Ovary (tissue), 9 donors: ENCODE results near the gene CD109. TPM values are rescaled to one million over a fixed set of nuclear protein-coding genes. Genes with fewer than 3 reads are reported as not detected.
"Not testable (repeated sequence)": the region's sequence is repeated elsewhere in the genome, so short reads cannot be mapped to it uniquely, and the experiment has no call there.

Experiments
- DNase-seq, 5 donors: peaks; one replicate each; pipeline ENCODE4 v3.0.0-alpha.2; 2019 to 2020
- H3K27ac ChIP-seq, 2 donors: fragments of 200-600 bp; one replicate each; pipeline versions ENCODE4 v1.5.1 to v1.8.0; 2019 to 2022
- H3K27me3 ChIP-seq: fragments of 200-600 bp; one replicate; pipeline ENCODE4 v1.8.0; 2022
- H3K36me3 ChIP-seq: fragments of 200-600 bp; sonication (generic); one replicate; pipeline ENCODE4 v1.5.1; 2019
- H3K4me1 ChIP-seq: one replicate; pipeline ENCODE4 v1.8.1; 2013; ENCODE audit warnings: mild to moderate bottlenecking, moderate library complexity; ENCODE audit not compliant: insufficient read depth
- H3K4me3 ChIP-seq: fragments of 200-600 bp; sonication (generic); one replicate; pipeline ENCODE4 v1.5.1; 2017
- H3K9me3 ChIP-seq, 2 donors: fragments of 200-600 bp in 1 of 2; sonication (generic) in 1 of 2; one replicate each; pipeline versions ENCODE4 v1.5.1 to v1.8.1; 2013 to 2019; ENCODE audit warnings: mild to moderate bottlenecking in 1 of 2, moderate library complexity in 1 of 2
- EP300 ChIP-seq: sonication (generic); formaldehyde crosslinking; IDR thresholded peaks from one replicate; pipeline ENCODE4 v1.6.1; 2017; ENCODE audit warnings: antibody characterized with exemption
- POLR2A ChIP-seq: fragments of 450-650 bp; IDR thresholded peaks from one replicate; pipeline ENCODE4 v1.6.1; 2017; ENCODE audit warnings: antibody characterized with exemption, mild to moderate bottlenecking, moderate library complexity
- WGBS, 3 donors: extraction: QIAGEN DNeasy Blood & Tissue Kit in 1 of 3; methylation state at CpG; one replicate each; pipeline versions ENCODE4 v1.1.5 to v1.1.7; 2013 to 2017; 5-methylcytosine and 5-hydroxymethylcytosine counted together
- intact Hi-C, 4 donors: fragments of 100-400 bp; cut with DNase I; formaldehyde crosslinking; loops; one replicate each; pipeline versions ENCODE4 v1.11.0 to v1.15.1; 2022 to 2023
- polyA plus RNA-seq, 2 donors: library from polyadenylated mRNA; stranded (reverse); fragments of 200-250 nt in 1 of 2; fragments of 350-450 nt in 1 of 2; fragmentation: Illumina TruSeq in 1 of 2; extraction: RNeasy Lipid Tissue Mini Kit (QIAGEN cat#74804) in 1 of 2; gene quantifications; one replicate each; pipeline ENCODE4 v1.2.3, GENCODE V29; 2013 to 2014
- total RNA-seq, 7 donors: library from RNA; depleted of rRNA in 2 of 7; stranded (reverse); fragments of >200 nt in 2 of 7; fragmentation: NEBNext Ultra II Directional in 3 of 7; extraction: Animal tissue kit (Norgen Biotek cat#: 25700) in 3 of 7; gene quantifications; one replicate each; pipeline versions ENCODE4 v1.1.0 to v1.2.4, GENCODE V29; 2016 to 2023
- TF ChIP-seq, protein P1 (sequence below), 3 donors: fragments of 450-650 bp in 2 of 3; fragments of 200-600 bp in 1 of 3; IDR thresholded peaks; one replicate each; pipeline versions ENCODE4 v1.5.1 to v1.8.0; 2016 to 2022; ENCODE audit warnings: antibody characterized with exemption in 3 of 3, mild to moderate bottlenecking in 1 of 3
- donor health status: DM: no; HTN: no; CAD: no; lungs with moderate emphysema.
- donor health status: DM: no; HTN: no; CAD: no.
- donor health status: Bipolar disorder and iron deficiency.
- donor health status: DM: yes; HTN: yes; CAD: no.
- donor health status: DM: no; HTN: no; CAD: no.
- donor health status: DM: yes; HTN: yes; CAD: no.

Gene CD109
- total and polyA plus RNA-seq, 9 donors, result 1.2 to 5.8 (median 3.2) TPM

DNA sequence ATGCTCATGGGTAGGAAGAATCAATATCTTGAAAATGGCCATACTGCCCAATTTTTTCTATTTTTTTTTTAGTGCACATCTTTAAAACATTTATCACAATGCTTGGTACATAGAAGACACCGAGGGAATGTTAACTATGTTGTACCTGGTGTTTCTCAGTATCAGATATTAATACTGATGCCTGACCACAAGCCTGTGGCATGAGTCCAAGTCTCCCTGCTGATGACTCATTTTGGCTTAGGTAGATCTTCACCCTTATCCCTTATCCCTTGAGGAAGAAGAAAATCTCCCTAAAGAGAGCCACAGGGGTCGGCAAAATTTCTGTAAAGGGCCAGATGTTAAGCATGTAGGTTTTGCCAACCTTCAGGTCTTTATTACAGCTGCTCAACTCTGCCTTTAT, 14.5 kb downstream of the CD109 start:
- Histone ChIP-seq H3K4me1 (no peaks in the 10 kb centered on the region), H3K27ac (no peak overlapping the region), H3K4me3 (no peak overlapping the region), H3K9me3 (no peaks in the 10 kb centered on the region), H3K36me3 (no peaks in the 10 kb centered on the region), H3K27me3 (no peaks in the 10 kb centered on the region)
- WGBS, 3 donors, result 54 to 81% (median 60%) methylated on average over 2 of the region's 2 CpGs
- TF ChIP-seq POLR2A (no peak), EP300 (no peak)
- TF ChIP-seq, protein P1, sequence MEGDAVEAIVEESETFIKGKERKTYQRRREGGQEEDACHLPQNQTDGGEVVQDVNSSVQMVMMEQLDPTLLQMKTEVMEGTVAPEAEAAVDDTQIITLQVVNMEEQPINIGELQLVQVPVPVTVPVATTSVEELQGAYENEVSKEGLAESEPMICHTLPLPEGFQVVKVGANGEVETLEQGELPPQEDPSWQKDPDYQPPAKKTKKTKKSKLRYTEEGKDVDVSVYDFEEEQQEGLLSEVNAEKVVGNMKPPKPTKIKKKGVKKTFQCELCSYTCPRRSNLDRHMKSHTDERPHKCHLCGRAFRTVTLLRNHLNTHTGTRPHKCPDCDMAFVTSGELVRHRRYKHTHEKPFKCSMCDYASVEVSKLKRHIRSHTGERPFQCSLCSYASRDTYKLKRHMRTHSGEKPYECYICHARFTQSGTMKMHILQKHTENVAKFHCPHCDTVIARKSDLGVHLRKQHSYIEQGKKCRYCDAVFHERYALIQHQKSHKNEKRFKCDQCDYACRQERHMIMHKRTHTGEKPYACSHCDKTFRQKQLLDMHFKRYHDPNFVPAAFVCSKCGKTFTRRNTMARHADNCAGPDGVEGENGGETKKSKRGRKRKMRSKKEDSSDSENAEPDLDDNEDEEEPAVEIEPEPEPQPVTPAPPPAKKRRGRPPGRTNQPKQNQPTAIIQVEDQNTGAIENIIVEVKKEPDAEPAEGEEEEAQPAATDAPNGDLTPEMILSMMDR (IDR thresholded peaks at IDR 0.05), result no peak
- intact Hi-C loops, result no loop called here
- DNase-seq, result no peak

DNA sequence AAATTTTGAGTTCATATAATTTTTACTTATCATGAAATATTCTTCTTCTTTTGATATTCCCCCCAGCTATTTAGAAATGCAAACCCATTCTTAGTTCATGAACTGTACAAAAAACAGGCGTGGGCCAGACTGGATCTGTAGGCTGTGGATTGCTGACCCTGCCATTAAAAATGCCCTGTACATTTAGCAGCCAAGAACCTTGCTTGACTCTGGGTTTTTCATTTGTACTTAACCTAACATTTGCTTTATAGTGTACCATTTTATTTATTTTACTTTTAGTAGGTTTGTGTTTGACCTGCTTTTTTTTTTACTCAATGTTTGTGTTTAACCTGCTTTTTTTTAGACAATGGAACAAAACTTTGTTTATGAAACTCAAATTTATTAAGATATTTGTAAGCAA, 14.9 kb downstream of the CD109 start:
- Histone ChIP-seq H3K4me1 (no peaks in the 10 kb centered on the region), H3K27ac (no peak overlapping the region), H3K36me3 (no peaks in the 10 kb centered on the region), H3K4me3 (no peak overlapping the region), H3K9me3 (no peaks in the 10 kb centered on the region), H3K27me3 (no peaks in the 10 kb centered on the region)
- DNase-seq, result no peak
- TF ChIP-seq EP300, result no peak
- no peak for TF ChIP-seq POLR2A
- TF ChIP-seq, protein P1 (IDR thresholded peaks at IDR 0.05), result no peak
- 83 to 97% (median 84%) methylated on average over 1 of the region's 1 CpG for WGBS, 3 donors
- intact Hi-C loops, result no loop called here

DNA sequence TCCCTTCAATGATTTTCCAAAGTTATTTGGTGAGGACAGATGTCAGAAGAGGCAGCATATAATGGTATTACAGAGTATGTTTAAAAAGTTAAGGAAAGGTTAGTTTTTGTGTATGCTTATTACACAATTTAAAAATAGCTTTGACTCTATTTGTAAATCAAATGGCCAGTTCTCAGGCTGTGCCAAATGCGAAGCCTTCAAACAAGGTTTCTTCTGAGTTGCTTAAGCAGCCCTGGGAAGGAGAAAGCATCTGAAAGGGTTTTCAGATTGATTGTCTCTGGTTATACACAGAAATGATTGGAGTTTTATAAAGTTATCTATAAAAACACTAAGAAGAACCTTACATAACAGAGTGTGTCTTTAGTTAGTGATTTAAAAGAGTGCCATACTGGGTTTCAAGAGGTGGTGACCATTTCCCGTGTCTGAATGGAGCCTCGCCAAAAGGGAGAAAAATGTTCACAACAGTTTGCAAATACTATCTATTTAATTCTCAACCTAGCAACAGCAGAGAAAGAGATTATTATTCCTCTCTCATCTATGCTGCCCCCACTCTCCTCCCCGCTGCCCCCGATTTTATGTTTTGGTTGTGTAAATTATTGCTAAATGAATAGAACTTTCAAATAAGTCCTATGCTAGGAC, 16.7 kb downstream of the CD109 start:
- Histone ChIP-seq H3K4me1 (no peaks in the 10 kb centered on the region), H3K27me3 (no peaks in the 10 kb centered on the region), H3K9me3 (no peaks in the 10 kb centered on the region), H3K27ac (no peak overlapping the region), H3K4me3 (no peak overlapping the region), H3K36me3 (no peaks in the 10 kb centered on the region)
- intact Hi-C loops, result no loop called here
- WGBS, 3 donors, result 70 to 80% (median 71%) methylated on average over 5 of the region's 5 CpGs
- DNase-seq, result no peak
- TF ChIP-seq, protein P1 (IDR thresholded peaks at IDR 0.05), result no peak
- TF ChIP-seq POLR2A (no peak), EP300 (no peak)

DNA sequence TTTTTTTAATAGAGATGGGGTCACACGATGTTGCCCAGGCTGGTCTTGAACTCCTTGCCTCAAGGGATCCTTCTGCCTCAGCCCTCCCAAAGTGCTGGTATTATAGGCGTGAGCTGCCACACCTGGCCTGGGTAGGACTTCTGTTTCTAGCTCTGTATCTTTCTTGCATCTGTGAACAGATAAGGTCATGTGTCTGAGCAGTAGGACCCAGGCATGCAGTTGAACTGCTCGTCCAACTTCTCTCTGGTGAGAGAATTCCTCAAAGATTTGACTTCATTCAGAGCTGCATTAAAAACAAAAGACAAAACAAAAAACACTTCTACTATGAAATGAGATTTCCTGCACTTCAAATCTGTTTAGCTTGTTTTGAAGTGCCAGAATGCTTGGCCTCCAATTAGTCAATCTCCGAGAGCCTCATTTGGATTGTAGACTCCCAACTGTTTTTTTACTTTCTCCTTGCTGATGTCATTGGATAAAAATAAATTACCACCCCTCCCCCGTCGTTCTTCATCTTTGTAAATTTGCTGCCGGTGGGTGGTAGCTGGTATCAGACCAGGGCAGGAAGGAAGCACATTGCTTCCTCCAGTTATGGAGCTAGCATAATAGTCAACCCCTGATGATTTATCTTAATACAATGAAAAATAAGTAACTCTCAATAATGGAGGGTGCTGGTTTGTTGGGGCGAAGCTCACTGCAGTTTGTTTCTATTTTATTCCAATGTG, 17.6 kb downstream of the CD109 start:
- H3K4me1 ChIP-seq, result no peaks in the 10 kb centered on the region
- intact Hi-C loops, result no loop called here
- H3K9me3 ChIP-seq, result no peaks in the 10 kb centered on the region
- H3K36me3 ChIP-seq, result no peaks in the 10 kb centered on the region
- H3K27me3 ChIP-seq, result no peaks in the 10 kb centered on the region
- no peak for DNase-seq
- H3K4me3 ChIP-seq, result no peak overlapping the region
- TF ChIP-seq, protein P1 (IDR thresholded peaks at IDR 0.05), result no peak
- TF ChIP-seq EP300 (no peak), POLR2A (no peak)
- no peak overlapping the region for H3K27ac ChIP-seq
- WGBS, 3 donors, result 69 to 80% (median 74%) methylated on average over 8 of the region's 8 CpGs

DNA sequence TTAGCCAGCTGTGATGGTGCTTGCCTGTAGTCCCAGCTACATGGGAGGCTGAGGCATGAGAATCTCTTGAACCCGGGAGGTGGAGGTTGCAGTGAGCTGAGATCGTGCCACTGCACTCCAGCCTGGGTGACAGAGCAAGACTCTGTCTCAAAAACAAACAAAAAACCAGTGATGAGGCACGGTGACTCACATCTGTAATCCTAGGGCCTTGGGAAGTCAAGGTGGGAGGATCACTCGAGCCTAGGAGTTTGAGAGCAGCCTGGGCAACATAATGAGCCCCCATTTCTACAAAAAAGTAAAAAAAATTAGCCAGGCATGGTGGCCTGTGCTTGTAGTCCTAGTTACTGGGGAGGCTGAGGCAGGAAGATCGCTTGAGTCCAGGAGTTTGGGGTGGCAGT, 19.1 kb downstream of the CD109 start:
- H3K36me3 ChIP-seq, DNase-seq, H3K9me3 ChIP-seq, H3K27ac ChIP-seq, H3K4me1 ChIP-seq, H3K4me3 ChIP-seq, intact Hi-C loops, H3K27me3 ChIP-seq: not testable (repeated sequence)
- 90 to 95% (median 91%) methylated on average over 5 of the region's 5 CpGs for WGBS, 3 donors
